Right lung (tissue), 5 donors: ENCODE measurements around the gene NECTIN2. TPM values are rescaled to one million over a fixed set of nuclear protein-coding genes. Genes with fewer than 3 reads are reported as not detected.

Source experiments
- polyA plus RNA-seq, 5 donors: library from polyadenylated mRNA; unstranded; fragments of 120-200 nt; gene quantifications; one replicate each; pipeline versions ENCODE4 v1.2.1 to v1.2.3, GENCODE V29; 2013; ENCODE audit warnings: inconsistent platforms in 1 of 5, low replicate concordance in 1 of 5; ENCODE audit not compliant: insufficient read length in 5 of 5, insufficient read depth in 1 of 5

The NECTIN2 gene
- polyA plus RNA-seq, 5 donors, result 65.3 to 86.5 (median 74.5) TPM

Other genes starting within 250 kb of the NECTIN2 start
- under 1 TPM in 2 of 5 donors, not detected in 3; 0.31 to 0.33 TPM for gene IGSF23, start 232.7 kb upstream of the NECTIN2 start, polyA plus RNA-seq
- 10 to 100 TPM; 21.4 to 29.9 (median 24.4) TPM for gene PVR, start 202.4 kb upstream of the NECTIN2 start, polyA plus RNA-seq
- gene CEACAM19, start 174.8 kb upstream of the NECTIN2 start, polyA plus RNA-seq, result 10 to 100 TPM; 10.7 to 23.9 (median 15.8) TPM
- gene CEACAM16, start 147.1 kb upstream of the NECTIN2 start, polyA plus RNA-seq, result not detected
- gene BCL3, start 97.6 kb upstream of the NECTIN2 start, polyA plus RNA-seq, result 10 to 100 TPM in 4 of 5 donors, 1 to 10 TPM in 1; 7.8 to 17.7 (median 13.4) TPM
- 1 to 10 TPM; 2.6 to 4.6 (median 4.3) TPM for gene CBLC, start 68.4 kb upstream of the NECTIN2 start, polyA plus RNA-seq
- 100 to 1,000 TPM in 4 of 5 donors, 10 to 100 TPM in 1; 95.9 to 268 (median 141) TPM for gene BCAM, start 37.2 kb upstream of the NECTIN2 start, polyA plus RNA-seq
- 10 to 100 TPM; 29.9 to 51.4 (median 32.4) TPM for gene TOMM40, start 45.0 kb downstream of the NECTIN2 start, polyA plus RNA-seq
- gene APOE, start 59.5 kb downstream of the NECTIN2 start, polyA plus RNA-seq, result 10 to 100 TPM; 19.3 to 55.8 (median 26.2) TPM
- gene APOC1, start 68.3 kb downstream of the NECTIN2 start, polyA plus RNA-seq, result 10 to 100 TPM in 4 of 5 donors, 1 to 10 TPM in 1; 7.0 to 16.3 (median 13.2) TPM
- gene APOC4, start 95.9 kb downstream of the NECTIN2 start, polyA plus RNA-seq, result under 1 TPM in 1 of 5 donors, not detected in 4; 0.30 TPM
- 1 to 10 TPM in 1 of 5 donors, under 1 TPM in 2, not detected in 2; 0.21 to 7.5 (median 0.25) TPM for gene APOC2, start 99.8 kb downstream of the NECTIN2 start, polyA plus RNA-seq
- 10 to 100 TPM; 55.4 to 78.7 (median 67.1) TPM for gene CLPTM1, start 109.1 kb downstream of the NECTIN2 start, polyA plus RNA-seq
- gene RELB, start 155.2 kb downstream of the NECTIN2 start, polyA plus RNA-seq, result 1 to 10 TPM; 3.4 to 6.9 (median 4.7) TPM
- gene CLASRP, start 192.7 kb downstream of the NECTIN2 start, polyA plus RNA-seq, result 10 to 100 TPM; 62.9 to 92.4 (median 82.9) TPM
- gene ZNF296, start 230.2 kb downstream of the NECTIN2 start, polyA plus RNA-seq, result 1 to 10 TPM in 2 of 5 donors, under 1 TPM in 3; 0.39 to 2.0 (median 0.93) TPM
- gene GEMIN7, start 233.0 kb downstream of the NECTIN2 start, polyA plus RNA-seq, result 10 to 100 TPM; 17.0 to 24.9 (median 21.5) TPM
- gene PPP1R37, start 246.9 kb downstream of the NECTIN2 start, polyA plus RNA-seq, result 10 to 100 TPM; 15.1 to 31.4 (median 21.0) TPM